ENCODE data around the gene RNASE8. TPM values are rescaled to one million over a fixed set of nuclear protein-coding genes. Genes with fewer than 3 reads are reported as not detected.

Gene RNASE8
- total RNA-seq, 1 experiment from 2014 or later = not detected

- Histone ChIP-seq H3K4me3 (no peak overlapping the region), H3K9me3 (no peaks in the 10 kb centered on the region), H3K36me3 (no peaks in the 10 kb centered on the region), H3K27me3 (no peaks in the 10 kb centered on the region)
- no peak for DNase-seq
Measured at GRCh38 chr14:21060614-21061346, 3.2 kb downstream of the RNASE8 start.

GRCh38 chr14:21061347-21061668 lies 3.7 kb downstream of the RNASE8 start:
- no peak for DNase-seq
- Histone ChIP-seq H3K9me3 (no peaks in the 10 kb centered on the region), H3K36me3 (no peaks in the 10 kb centered on the region), H3K27me3 (no peaks in the 10 kb centered on the region), H3K4me3 (no peak overlapping the region)

- Histone ChIP-seq H3K36me3 (no peaks in the 10 kb centered on the region), H3K4me3 (no peak overlapping the region), H3K27me3 (no peaks in the 10 kb centered on the region), H3K9me3 (no peaks in the 10 kb centered on the region)
- peak; percentile 39 for DNase-seq
Measured at GRCh38 chr14:21063479-21063878, 5.9 kb downstream of the RNASE8 start.

GRCh38 chr14:21066882-21067502 lies 9.4 kb downstream of the RNASE8 start:
- no peak for DNase-seq
- no peaks in the 10 kb centered on the region for H3K27me3 ChIP-seq
- H3K36me3 ChIP-seq = no peaks in the 10 kb centered on the region
- no peak overlapping the region for H3K4me3 ChIP-seq
- no peaks in the 10 kb centered on the region for H3K9me3 ChIP-seq

GRCh38 chr14:21068521-21069387 lies 11.1 kb downstream of the RNASE8 start:
- Histone ChIP-seq H3K27me3 (no peaks in the 10 kb centered on the region), H3K4me3 (no peak overlapping the region), H3K9me3 (no peaks in the 10 kb centered on the region), H3K36me3 (no peaks in the 10 kb centered on the region)
- DNase-seq = no peak

- Histone ChIP-seq H3K9me3 (no peaks in the 10 kb centered on the region), H3K27me3 (no peaks in the 10 kb centered on the region), H3K36me3 (no peaks in the 10 kb centered on the region), H3K4me3 (peak overlapping the region; percentile 42)
- DNase-seq = no peak
Measured at GRCh38 chr14:21069388-21070082, 11.9 kb downstream of the RNASE8 start.

- DNase-seq = peak; percentile 43
- no peaks in the 10 kb centered on the region for H3K36me3 ChIP-seq
- H3K27me3 ChIP-seq = no peaks in the 10 kb centered on the region
- peak within 1 kb of the TSS; percentile 60 for H3K4me3 ChIP-seq
- no peaks in the 10 kb centered on the region for H3K9me3 ChIP-seq
Measured at GRCh38 chr14:21070083-21070609, 12.5 kb downstream of the RNASE8 start, which contains the start of gene ARHGEF40. Gene ARHGEF40 (plus strand): TSS chr14:21070304. CDS start chr14:21070397, 93 bp downstream.

- DNase-seq = peak; percentile 50
- Histone ChIP-seq H3K36me3 (no peaks in the 10 kb centered on the region), H3K27me3 (no peaks in the 10 kb centered on the region), H3K9me3 (no peaks in the 10 kb centered on the region), H3K4me3 (peak overlapping the region; percentile 60)
Measured at GRCh38 chr14:21070610-21071224, 13.1 kb downstream of the RNASE8 start.

- Histone ChIP-seq H3K9me3 (no peaks in the 10 kb centered on the region), H3K36me3 (no peaks in the 10 kb centered on the region; the same call in 1 of the 2 replicates), H3K4me3 (peak overlapping the region; percentile 60), H3K27me3 (no peaks in the 10 kb centered on the region)
- peak; percentile 90 for DNase-seq
Measured at GRCh38 chr14:21071225-21072030, 13.8 kb downstream of the RNASE8 start.

GRCh38 chr14:21072031-21072473 lies 14.4 kb downstream of the RNASE8 start:
- peak; percentile 14 for DNase-seq

GRCh38 chr14:21072781-21073339 lies 15.2 kb downstream of the RNASE8 start:
- Histone ChIP-seq H3K9me3 (no peaks in the 10 kb centered on the region), H3K36me3 (no peaks in the 10 kb centered on the region; the same call in none of the 2 replicates), H3K27me3 (no peaks in the 10 kb centered on the region), H3K4me3 (no peak overlapping the region)
- no peak for DNase-seq

More at GRCh38 chr14:21072031-21072473, 14.4 kb downstream of the RNASE8 start:
- Histone ChIP-seq H3K36me3 (no peaks in the 10 kb centered on the region; the same call in none of the 2 replicates), H3K4me3 (peak overlapping the region; percentile 60), H3K27me3 (no peaks in the 10 kb centered on the region), H3K9me3 (no peaks in the 10 kb centered on the region)

- DNase-seq = no peak
- Histone ChIP-seq H3K9me3 (no peaks in the 10 kb centered on the region), H3K27me3 (no peaks in the 10 kb centered on the region), H3K36me3 (no peaks in the 10 kb centered on the region; the same call in none of the 2 replicates), H3K4me3 (no peak overlapping the region)
Measured at GRCh38 chr14:21073921-21074320, 16.3 kb downstream of the RNASE8 start.

- H3K27me3 ChIP-seq = no peaks in the 10 kb centered on the region
- no peaks in the 10 kb centered on the region for H3K9me3 ChIP-seq
- DNase-seq = no peak
- H3K4me3 ChIP-seq = no peak overlapping the region
- H3K36me3 ChIP-seq = no peaks in the 10 kb centered on the region; the same call in none of the 2 replicates
Measured at GRCh38 chr14:21074398-21075272, 17.0 kb downstream of the RNASE8 start.

All from MG63 (cell line).